Measurements from ENCODE around the gene CHD5. TPM values are rescaled to one million over a fixed set of nuclear protein-coding genes. Genes with fewer than 3 reads are reported as not detected.

CHD5 gene
- total and polyA plus RNA-seq, 2 experiments from 2014 or later, result 0.11 to 0.24 TPM

- Histone ChIP-seq H3K9me3 (ENCODE audit: low read depth) (no peaks in the 10 kb centered on the region), H3K4me3 (no peak overlapping the region), H3K27me3 (peaks cover 10% of the 10 kb centered on the region), H3K4me1 (ENCODE audit: low read depth) (no peaks in the 10 kb centered on the region), H3K36me3 (no peaks in the 10 kb centered on the region), H3K27ac (no peak overlapping the region)
- DNase-seq (ENCODE audit: low read depth in 1 of 2, low spot score in 1 of 2), result no peak
- TF ChIP-seq CTCF (IDR thresholded peaks at IDR 0.05; ENCODE audit: low read depth, low read length), result no peak
These were observed 120.3 kb downstream of the CHD5 start for GRCh38 chr1:6059866-6060265.

- Histone ChIP-seq H3K27me3 (peaks cover 20% of the 10 kb centered on the region), H3K4me3 (no peak overlapping the region), H3K36me3 (no peaks in the 10 kb centered on the region), H3K9me3 (ENCODE audit: low read depth) (no peaks in the 10 kb centered on the region), H3K27ac (no peak overlapping the region), H3K4me1 (ENCODE audit: low read depth) (peaks cover 4% of the 10 kb centered on the region)
- TF ChIP-seq CTCF (IDR thresholded peaks at IDR 0.05; ENCODE audit: low read depth, low read length), result no peak
- no peak for DNase-seq (ENCODE audit: low read depth in 1 of 2, low spot score in 1 of 2)
These were observed 122.8 kb downstream of the CHD5 start for GRCh38 chr1:6057170-6057845.

- Histone ChIP-seq H3K36me3 (no peaks in the 10 kb centered on the region), H3K4me3 (no peak overlapping the region)
- DNase-seq (ENCODE audit: low read depth in 1 of 2, low spot score in 1 of 2), result no peak
These were observed 123.6 kb downstream of the CHD5 start for GRCh38 chr1:6056572-6056948.

GRCh38 chr1:6054596-6054995 is 125.5 kb downstream of the CHD5 start:
- DNase-seq (ENCODE audit: low read depth in 1 of 2, low spot score in 1 of 2), result no peak

More at GRCh38 chr1:6056572-6056948, 123.6 kb downstream of the CHD5 start:
- TF ChIP-seq CTCF (IDR thresholded peaks at IDR 0.05; ENCODE audit: low read depth, low read length), result no peak
- Histone ChIP-seq H3K27me3 (peaks cover 21% of the 10 kb centered on the region), H3K27ac (no peak overlapping the region), H3K4me1 (ENCODE audit: low read depth) (peaks cover 4% of the 10 kb centered on the region), H3K9me3 (ENCODE audit: low read depth) (no peaks in the 10 kb centered on the region)

GRCh38 chr1:6053206-6053546 is 126.9 kb downstream of the CHD5 start:
- Histone ChIP-seq H3K4me1 (ENCODE audit: low read depth) (peaks cover 4% of the 10 kb centered on the region), H3K27me3 (peaks cover 46% of the 10 kb centered on the region), H3K27ac (no peak overlapping the region), H3K9me3 (ENCODE audit: low read depth) (no peaks in the 10 kb centered on the region), H3K4me3 (no peak overlapping the region), H3K36me3 (no peaks in the 10 kb centered on the region)
- DNase-seq (ENCODE audit: low read depth in 1 of 2, low spot score in 1 of 2), result no peak
- no peak for TF ChIP-seq CTCF (IDR thresholded peaks at IDR 0.05; ENCODE audit: low read depth, low read length)

More at GRCh38 chr1:6054596-6054995, 125.5 kb downstream of the CHD5 start:
- H3K4me3 ChIP-seq, result no peak overlapping the region
- H3K27me3 ChIP-seq, result peaks cover 41% of the 10 kb centered on the region
- H3K4me1 ChIP-seq (ENCODE audit: low read depth), result peaks cover 4% of the 10 kb centered on the region
- H3K27ac ChIP-seq, result no peak overlapping the region
- H3K36me3 ChIP-seq, result no peaks in the 10 kb centered on the region
- H3K9me3 ChIP-seq (ENCODE audit: low read depth), result no peaks in the 10 kb centered on the region
- TF ChIP-seq CTCF (IDR thresholded peaks at IDR 0.05; ENCODE audit: low read depth, low read length), result no peak

Data from cardiac muscle cell (in vitro differentiated cells and primary cell).